HG03064 (cell line): ENCODE results near the gene RDH12.
"Not testable (repeated sequence)": the region's sequence is repeated elsewhere in the genome, so short reads cannot be mapped to it uniquely, and the experiment has no call there.

Experiments used
- ATAC-seq: cut with Tn5 transposase; IDR thresholded peaks from one replicate; pipeline ENCODE4 v1.9.1; 2021; ENCODE audit warnings: low read depth; ENCODE audit not compliant: unreplicated experiment

The RDH12 gene

DNA sequence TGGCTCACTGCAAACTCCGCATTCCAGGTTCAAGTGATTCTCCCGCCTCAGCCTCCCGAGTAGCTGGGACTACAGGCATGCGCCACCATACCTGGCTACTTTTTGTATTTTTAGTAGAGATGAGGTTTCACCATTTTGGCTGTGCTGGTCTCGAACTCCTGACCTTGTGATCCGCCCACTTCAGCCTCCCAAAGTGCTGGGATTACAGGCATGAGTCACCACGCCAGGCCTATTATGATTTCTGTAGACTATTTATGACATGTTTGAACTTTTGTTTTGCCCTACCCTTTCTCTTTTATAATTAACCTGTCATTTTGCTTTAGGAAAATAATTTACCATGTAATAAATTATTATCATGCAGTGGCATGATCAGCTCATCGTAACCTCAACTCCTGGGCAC lies at the start of gene RDH12:
TSS of gene RDH12 (plus strand) at position 395 of the 400 bp plus-strand sequence. CDS start 20,757 bp downstream, outside the sequence.
- ATAC-seq = not testable (repeated sequence)

DNA sequence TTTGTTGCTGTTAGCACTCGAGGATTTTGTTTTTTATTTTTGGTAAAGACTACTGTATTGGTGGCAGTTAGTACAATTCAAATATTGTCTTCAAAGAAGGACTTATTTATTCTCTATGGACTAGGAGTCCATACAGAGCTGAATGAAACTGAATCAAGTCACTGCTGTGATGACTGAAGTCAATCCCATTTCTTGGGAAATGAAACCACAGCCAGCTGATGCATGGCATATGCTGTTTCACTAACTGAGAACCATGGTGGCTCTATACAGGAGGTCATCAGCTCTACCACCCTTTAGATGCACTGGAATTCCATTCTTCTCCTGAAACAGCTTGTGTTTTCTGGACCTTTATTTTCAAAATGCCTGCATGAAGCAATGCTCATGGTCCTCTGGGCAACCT lies 49.5 kb upstream of the RDH12 start:
- ATAC-seq = no peak

DNA sequence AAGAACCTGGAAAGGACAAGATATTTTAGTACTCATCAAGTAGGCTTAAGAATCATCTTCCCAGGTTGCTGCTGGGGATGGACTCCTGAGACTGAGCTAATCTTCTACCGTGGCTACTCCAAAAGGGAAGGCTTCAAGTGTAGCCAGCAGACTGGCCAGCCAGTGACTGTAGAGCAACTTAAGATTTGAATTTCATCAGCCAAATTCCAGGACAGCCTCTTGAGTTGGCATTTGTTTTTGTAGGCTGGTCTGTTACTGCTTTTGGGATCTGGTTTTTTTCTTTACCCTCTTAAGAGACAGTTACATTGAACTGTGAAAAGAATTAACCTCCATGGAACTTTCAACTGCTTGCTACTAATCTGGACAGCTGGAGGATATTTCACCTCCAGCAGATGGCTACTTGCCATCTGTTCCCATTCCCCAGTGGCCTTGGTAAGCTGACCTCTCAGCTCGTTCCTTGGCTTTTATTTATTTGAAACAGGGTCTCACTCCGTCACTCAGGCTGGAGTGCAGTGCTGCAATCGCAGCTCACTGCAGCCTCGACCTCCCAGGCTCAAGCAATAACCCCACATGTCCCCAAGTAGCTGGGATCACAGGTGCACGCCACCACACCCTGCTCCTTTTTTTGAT lies 47.9 kb upstream of the RDH12 start:
- ATAC-seq = no peak

DNA sequence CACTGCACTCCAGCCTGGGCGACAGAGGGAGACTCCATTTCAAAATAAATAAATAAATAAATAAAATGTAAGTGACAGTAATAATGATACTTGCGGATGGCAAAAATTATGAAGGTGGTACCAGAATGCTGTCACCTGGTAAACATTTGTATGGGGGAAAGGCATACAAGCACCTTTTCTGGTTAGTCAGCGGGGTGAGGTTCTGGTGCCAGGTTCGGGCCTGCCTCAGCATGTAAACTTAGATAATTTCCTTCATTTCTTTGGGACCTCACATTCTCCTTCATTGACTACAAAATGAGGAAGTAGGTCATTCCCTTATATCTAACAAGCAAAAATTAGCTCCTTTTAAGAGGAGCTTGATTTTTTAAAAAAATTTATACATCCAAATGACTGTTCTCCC lies 38.1 kb upstream of the RDH12 start:
- no peak for ATAC-seq

DNA sequence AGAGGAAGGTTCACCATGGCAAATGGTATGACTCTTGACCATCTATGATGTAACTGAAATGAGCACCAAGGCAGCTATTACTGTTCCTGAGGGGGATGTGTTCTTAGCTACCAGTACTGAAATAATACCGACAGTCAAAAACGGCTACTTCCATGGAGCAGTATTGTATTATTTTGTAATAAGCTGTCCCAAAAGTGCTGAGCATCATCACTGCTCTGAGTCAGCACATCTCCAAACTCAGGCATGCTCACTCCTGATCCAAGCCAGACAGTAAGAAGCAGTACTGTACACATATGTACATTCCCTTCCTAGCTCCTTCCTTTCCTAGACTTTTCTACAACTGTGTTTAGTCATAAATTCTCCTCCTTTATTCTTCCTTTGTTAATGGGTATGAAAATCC lies 35.8 kb upstream of the RDH12 start:
- ATAC-seq = no peak

DNA sequence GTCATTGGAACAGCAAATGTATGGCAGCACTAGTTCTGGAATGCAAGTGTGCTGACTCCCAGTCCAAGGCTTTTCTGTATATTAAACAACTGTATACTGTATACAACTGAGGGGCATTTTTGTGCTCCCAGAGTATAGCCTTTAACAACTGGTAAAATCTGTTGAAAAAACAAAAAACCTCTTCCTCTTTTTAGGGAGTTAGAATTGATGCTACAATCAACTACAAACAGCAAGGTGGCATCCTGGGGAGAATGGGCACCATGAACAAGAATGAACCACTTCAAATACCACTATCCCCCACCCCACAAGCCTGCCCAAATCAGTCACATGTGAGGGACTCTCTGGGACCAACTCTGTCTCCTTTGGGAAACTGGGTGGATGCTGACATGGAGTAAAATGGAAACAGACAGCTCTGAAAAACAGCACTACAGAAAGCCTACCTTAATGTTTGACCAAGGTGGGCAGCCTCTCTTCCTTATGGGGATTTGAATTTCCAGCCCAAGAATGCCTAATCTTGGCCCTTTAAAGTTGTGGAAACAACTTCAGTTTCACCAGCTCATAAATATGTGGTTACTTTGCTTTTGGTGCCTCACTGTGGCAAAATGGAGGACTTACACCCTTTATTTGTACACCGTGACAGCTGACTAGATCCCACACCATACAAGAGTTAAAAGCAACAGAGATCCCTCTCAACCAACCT lies 34.8 kb upstream of the RDH12 start:
- ATAC-seq = no peak

DNA sequence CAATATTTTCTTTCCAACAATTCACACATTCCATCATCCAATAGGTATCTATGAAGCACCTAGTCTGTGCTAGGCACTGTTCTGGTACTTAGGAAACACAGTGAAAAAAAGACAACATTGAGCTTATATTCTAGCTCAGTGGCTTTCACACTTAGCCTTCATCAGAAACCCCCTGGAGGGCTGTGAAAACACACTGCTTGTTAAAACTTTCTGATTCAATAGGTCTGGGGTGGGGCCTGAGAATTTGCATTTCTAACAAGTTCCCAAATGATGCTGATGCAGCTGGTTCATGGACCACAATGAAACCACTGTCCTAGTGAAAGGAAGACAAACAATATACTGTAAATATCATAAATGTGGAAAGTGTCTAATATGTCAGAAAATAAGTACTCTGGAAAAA lies 33.1 kb upstream of the RDH12 start:
- ATAC-seq = no peak

DNA sequence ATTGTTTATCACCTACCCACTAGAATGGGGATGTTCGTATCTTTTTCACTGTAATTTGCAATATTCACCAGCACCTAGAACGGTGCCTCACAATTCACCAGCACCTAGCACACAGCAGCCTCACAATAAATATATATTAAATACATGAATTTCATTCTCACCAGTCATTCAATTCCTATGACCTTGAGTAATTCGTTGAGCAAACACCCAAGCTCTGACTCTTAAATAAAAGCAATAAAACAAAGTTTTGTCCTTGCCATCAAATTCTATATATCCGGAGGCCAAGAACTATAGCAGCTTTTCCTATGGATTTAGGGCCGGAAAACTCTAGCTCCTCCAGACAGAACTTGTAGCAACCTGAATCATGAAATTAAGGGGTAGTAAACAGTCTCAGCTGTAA lies 28.2 kb upstream of the RDH12 start:
- no peak for ATAC-seq

DNA sequence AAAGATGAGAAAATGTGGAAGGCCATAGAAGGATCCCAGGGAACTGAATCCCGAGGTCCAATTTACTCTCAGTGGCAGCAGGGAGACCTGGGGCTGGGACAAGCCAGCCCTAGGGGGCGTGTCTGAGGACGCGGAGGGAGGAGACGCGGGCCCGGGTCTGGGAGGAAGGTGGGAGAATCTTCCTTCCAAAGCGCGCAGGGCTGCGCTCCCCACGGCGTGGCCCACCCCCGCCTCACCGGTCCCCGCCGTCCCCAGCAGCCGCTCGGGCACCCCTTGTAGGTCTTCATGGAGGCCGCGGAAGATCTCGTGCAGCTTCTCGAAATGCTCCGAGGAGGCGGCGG lies 27.6 kb upstream of the RDH12 start:
- ATAC-seq = peak; percentile 46

DNA sequence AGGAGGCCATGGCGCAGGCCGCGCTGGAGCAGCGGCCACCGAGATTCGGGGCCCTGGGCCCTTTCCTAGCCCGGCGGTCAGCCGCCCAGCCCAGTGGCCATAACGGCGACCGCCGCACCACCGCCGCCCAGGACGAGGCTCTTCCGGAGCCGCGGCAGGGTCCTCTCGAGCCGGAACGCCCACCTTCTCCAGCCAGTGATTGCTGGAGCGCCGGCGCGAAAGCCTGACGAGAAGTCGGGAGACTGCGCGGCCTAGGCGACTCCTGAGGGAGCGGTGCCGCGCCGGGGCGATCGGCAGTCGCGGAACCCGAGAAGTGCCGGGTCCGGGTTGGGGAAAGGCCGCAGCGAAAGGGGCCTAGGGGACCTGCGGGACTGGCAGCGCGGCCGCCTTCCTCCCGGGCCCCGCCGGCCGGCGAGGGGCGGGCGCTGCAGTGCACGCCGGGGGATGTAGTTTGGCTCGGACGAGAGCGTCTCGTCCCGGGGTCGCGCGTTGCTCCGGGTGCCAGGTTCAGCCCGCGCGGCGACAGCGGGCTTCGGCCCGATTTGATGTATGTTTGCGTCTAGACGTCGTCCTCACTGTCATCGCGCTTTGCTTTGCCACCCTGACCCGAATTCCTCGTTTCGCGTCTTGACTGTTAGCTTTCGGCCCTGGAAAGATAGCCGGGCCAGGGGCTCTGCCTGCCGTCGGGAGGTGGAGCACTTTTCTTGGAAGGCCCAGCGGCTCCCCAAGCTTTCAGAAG lies 27.0 kb upstream of the RDH12 start, which contains the start of gene VTI1B:
TSS of gene VTI1B (minus strand) at position 153 of the 739 bp plus-strand sequence. CDS start at position 10, 143 bp downstream.
- ATAC-seq = peak; percentile 89

DNA sequence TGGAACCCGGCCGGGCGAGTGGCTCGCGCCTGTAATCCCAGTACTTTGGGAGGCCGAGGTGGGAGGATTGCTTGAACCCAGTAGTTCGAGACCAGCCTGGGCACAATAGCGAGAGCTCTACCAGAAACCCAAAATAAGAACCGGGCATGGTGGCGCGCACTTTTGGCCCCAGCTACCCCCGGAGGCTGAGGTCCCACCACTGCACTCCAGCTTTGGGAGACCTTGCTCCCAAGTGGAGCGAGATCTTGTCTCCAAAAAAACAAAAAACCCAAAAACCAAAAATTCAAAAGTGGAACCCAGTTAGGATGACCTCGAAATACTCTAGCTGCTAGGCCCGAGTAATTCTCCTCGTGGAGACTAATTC lies 26.5 kb upstream of the RDH12 start:
- ATAC-seq = no peak

DNA sequence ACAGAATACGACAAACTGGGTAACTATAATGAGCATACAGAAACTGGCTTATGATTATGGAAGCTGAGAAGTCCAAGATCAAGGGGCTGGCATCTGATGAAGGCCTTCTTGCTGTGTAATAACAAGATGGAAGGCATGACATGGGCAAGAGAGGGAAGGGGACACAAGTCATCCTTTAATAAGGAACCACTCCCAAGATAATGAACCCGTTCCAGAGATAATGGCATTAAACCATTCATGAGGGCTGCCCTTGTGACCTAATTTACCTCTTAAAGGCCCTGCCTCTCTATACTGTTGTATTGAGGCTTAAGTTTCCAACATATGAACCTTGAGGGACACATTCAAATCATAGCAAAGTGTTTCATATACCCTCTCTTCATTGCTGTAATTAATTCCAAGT lies 22.7 kb upstream of the RDH12 start:
- ATAC-seq = no peak

DNA sequence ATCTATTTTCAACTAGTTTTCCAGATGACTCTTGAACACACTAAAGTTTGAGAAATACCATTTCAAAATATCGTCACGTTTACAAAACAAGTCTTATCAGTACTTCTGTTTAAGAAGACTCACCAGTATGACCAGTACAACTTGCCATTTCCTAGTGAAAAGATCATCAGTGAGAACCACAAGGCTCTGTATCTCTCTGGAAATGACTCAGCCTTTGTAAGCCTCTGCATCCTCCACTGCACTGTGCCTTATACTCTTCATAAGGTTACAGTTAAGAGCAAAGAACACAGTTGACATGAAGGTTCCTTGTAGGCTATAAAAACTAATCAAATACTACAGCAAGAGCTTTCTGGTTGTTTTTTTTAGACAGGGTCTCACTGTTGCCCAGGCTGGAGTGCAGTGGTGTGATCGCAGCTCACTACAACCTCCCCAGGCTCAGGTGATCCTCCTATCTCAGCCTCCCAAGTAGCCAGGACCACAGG lies 21.5 kb upstream of the RDH12 start:
- ATAC-seq = peak; percentile 98

DNA sequence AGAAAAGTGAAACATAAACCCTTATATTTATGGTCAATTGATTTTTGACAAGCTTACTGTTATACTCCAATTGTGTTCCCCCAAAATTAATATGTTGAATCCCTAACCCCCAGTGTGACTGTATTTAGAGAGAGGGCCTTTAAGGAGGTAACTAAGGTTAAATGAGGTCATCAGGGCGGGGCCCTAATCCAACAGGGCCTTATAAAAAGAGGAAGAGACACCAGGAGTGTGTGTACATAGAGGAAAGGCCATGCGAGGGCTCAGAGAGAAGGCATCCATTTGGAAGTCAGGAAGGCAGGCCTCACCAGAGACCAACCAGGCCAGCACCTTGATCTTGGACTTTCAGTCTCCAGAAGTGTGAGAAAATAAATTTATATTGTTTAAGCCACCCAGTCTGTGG lies 20.7 kb upstream of the RDH12 start:
- ATAC-seq = no peak

DNA sequence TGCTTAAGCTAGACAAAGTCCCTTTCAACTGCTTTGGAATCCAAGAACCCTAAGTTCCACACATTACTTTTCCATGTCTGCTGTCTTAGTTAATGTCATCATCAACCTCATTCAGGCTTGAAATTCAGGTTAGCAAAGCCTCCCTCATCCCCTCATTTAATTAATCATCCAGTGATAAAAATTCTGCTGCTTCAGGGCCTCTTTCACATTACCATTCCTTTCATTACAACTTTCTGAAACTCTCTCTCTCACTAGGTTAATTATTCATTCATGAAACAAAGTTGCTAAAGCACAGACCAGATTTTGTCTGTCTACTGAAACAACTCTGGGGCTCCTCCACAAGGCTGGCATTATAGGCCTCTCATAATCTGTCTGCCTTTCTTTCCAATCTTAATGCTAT lies 17.8 kb upstream of the RDH12 start:
- ATAC-seq = no peak

DNA sequence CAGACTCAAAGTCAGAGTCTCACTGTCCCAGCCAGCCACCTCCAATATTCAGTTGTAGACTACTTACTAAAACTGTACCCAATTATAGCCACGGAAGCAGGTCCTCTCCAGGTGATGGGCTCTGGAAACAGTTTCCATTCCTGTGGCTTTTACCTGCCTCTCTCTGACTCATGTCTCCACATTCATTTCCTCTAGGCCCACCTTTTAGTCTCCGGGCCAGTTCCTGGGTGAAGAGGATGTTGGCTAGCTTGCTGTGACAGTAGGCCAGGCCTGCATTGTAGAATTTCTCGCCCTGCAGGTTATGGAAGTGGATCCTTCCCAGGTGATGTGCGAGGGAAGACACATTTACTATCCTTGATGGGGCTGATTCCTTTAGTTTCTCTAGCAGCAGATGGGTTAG lies 11.7 kb upstream of the RDH12 start:
- no peak for ATAC-seq

DNA sequence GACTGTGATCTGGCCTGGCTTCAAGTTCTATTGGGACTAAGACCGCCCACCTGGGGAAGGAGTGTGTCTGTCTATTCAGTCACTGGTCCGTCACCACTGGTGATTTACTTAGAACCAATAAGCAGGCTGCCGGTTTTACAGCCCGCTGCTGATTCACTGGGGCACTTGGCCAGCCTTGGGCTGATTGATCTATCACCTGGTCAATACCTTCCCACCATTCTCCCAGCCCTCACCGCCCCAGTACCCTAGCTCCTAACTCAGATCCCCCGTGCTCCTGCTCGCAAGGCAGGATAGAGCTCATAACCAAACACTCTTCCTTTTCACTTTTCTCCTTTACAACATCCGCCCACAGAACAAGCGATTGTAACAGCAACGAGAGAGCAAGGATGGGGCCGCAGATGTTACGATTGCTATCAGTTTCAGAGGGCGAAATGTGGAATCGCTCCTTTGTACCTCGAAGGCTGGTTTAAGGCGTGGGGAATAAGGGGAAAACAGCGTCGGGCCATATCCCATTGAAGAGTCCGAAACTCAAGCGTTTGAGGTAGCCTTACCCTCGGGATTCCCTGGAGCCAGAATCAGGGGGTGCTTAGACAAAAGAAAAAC lies 6.8 kb upstream of the RDH12 start:
- ATAC-seq = peak; percentile 71

DNA sequence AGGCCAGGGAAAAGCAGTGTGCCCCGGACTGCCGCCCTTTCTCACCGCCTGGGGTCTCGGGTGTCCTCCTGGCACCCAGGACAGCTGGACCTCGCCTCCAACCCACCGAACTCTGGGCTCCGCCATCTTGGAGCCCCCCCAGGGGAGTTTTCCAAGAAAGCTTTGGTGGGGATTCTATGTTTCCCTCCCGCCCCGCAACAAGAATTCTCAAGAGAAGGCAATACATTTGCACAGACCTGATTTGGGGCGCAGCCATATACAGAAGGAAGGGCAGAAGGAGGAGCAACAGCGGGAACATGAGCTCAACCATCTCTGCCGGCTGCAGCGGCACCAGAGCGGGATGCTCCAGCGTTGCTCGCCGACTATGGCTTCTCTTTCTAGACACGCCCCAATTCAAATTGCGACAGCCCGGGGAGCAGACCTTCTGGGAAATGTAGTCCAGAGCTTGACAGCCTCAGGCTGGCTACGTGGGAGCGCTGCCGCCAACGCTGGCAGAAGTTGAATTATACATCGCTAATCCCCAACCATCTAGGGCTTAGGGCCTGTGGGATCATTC lies 6.2 kb upstream of the RDH12 start, which contains the start of gene RDH11:
TSS of gene RDH11 (minus strand) at position 371 of the 556 bp plus-strand sequence. CDS start at position 310, 61 bp downstream.
- ATAC-seq = peak; percentile 90

DNA sequence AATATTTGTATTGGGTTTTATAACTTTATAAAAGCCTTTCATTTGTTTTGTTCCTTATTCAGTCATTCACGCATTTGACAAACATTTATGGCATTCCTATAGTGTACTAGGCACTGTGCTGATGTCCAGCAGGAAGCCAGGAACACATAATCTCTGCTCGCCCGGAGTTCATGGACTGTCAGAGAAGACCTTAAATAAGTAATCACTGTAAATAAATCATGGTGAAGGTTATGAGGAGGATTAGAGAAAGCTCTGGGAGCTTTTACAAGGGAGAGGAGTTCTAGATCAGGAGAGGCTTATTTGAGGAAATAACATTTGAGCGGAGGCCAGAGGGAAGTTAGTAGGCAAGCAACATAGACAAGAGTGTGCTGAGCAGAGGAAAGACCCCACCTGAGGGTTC lies 4.7 kb upstream of the RDH12 start:
- no peak for ATAC-seq

DNA sequence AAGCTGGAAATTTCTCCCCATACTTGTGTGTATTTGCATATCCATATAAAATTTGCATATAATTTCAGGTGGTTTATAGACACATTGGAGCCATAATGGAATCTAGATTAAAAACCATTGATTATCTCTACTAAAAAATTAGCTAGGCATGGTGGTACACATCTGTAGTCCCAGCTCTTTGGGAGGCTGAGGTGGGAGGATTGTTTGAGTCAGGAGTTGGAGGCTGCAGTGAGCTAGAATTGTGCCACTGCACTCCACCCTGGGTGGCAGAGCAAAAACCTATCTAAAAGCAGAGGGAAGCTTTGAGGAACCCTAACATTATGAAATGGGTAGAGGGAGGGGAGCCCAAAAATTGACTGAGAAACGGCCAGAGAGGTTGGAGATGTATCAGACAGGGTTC lies 3.5 kb upstream of the RDH12 start:
- no peak for ATAC-seq

DNA sequence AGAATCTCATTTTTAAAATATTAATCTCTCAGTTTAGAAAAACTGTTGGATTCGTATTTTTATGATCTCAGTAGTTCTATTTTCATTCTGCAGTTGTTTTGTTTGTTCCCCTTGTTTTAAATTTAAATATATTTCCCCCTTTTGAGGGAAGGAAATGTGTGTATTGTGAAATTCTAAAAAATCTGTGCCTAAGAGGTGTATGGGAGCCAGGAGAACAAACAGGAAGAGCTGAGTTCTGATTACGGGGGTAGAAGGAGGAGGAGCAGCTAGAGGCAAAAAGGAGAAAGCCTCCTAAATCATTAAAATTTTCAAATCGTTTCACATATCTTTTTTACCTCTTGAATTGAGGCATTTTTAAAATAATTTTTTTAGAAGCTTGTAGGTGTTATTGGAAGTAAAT lies 2.3 kb downstream of the RDH12 start:
- ATAC-seq = no peak
